ENCODE results near the gene CA14.
A peak's percentile ranks its signal among the peaks of the same experiment; 100 is the strongest.

CA14 gene

DNA sequence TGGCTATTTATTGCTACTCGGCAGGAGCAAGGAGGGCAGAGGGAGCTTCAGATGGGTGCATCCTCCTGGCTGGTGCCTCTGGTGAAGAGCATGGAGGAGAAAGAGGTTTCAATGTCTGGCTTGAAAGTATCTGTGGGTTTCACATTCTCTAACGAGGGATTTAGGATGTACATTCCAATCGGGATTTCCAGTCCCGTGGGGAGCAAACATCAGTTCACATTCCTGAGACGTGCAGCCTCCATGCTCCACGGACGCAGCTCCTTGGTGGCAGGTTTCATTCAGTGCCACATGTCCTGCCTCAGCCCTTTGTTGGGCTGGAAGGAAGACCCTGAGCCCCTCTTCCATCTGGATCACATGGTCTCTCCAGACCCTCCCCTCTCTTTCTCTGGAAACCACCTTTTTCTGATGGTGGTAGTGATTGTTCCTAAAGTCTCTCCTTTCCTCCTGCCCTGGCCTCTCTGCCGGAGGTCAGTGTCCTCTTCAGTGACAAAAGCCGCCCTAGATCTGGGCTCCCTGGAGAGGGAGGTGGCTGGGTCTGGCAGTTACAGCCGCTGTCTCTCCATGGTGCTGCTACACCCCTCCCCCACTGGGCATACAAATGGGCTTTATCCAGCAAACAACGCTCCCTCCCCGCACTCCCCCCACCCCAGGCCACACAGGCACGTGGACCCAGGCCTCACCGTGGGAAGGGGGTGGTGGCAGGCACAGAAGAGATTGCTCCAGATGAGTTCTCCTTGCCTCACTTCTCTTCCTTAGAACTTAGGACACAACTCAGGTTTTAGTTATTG is 826 bp upstream of the CA14 start (continued):
- TF ChIP-seq, protein P1, sequence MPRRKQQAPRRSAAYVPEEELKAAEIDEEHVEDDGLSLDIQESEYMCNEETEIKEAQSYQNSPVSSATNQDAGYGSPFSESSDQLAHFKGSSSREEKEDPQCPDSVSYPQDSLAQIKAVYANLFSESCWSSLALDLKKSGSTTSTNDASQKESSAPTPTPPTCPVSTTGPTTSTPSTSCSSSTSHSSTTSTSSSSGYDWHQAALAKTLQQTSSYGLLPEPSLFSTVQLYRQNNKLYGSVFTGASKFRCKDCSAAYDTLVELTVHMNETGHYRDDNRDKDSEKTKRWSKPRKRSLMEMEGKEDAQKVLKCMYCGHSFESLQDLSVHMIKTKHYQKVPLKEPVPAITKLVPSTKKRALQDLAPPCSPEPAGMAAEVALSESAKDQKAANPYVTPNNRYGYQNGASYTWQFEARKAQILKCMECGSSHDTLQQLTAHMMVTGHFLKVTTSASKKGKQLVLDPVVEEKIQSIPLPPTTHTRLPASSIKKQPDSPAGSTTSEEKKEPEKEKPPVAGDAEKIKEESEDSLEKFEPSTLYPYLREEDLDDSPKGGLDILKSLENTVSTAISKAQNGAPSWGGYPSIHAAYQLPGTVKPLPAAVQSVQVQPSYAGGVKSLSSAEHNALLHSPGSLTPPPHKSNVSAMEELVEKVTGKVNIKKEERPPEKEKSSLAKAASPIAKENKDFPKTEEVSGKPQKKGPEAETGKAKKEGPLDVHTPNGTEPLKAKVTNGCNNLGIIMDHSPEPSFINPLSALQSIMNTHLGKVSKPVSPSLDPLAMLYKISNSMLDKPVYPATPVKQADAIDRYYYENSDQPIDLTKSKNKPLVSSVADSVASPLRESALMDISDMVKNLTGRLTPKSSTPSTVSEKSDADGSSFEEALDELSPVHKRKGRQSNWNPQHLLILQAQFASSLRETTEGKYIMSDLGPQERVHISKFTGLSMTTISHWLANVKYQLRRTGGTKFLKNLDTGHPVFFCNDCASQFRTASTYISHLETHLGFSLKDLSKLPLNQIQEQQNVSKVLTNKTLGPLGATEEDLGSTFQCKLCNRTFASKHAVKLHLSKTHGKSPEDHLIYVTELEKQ (tag by site-specific recombination; IDR thresholded peaks at IDR 0.05; ENCODE audit: borderline replicate concordance), result no peak
- TF ChIP-seq ZNF830 (tag by site-specific recombination; IDR thresholded peaks at IDR 0.05; ENCODE audit: low read depth) (no peak), IKZF3 (tag by site-specific recombination; IDR thresholded peaks at IDR 0.05) (peak; percentile 76), FEZF1 (tag by site-specific recombination; IDR thresholded peaks at IDR 0.05) (no peak), ZNF239 (tag by site-specific recombination; IDR thresholded peaks at IDR 0.05) (no peak), ZNF175 (tag by site-specific recombination; IDR thresholded peaks at IDR 0.05) (no peak), ZFP3 (tag by site-specific recombination; IDR thresholded peaks at IDR 0.05; ENCODE audit: low read depth) (no peak), ZNF292 (tag by site-specific recombination; IDR thresholded peaks at IDR 0.05; ENCODE audit: borderline replicate concordance, low read depth) (no peak), SP3 (tag by site-specific recombination; IDR thresholded peaks at IDR 0.05) (no peak), REPIN1 (tag by site-specific recombination; IDR thresholded peaks at IDR 0.05; ENCODE audit: low read depth) (no peak), ZNF561 (tag by site-specific recombination; IDR thresholded peaks at IDR 0.05; ENCODE audit: borderline replicate concordance) (no peak), ZNF629 (tag by site-specific recombination; IDR thresholded peaks at IDR 0.05) (no peak), ZNF416 (tag by site-specific recombination; IDR thresholded peaks at IDR 0.05) (no peak), BCL11A (tag by site-specific recombination; IDR thresholded peaks at IDR 0.05; ENCODE audit: low read depth) (no peak), ZNF133 (tag by site-specific recombination; IDR thresholded peaks at IDR 0.05) (no peak), ZNF341 (tag by site-specific recombination; IDR thresholded peaks at IDR 0.05; ENCODE audit: low read depth) (peak; percentile 89), ZBTB8A (tag by site-specific recombination; IDR thresholded peaks at IDR 0.05) (peak; percentile 77), ZNF266 (tag by site-specific recombination; IDR thresholded peaks at IDR 0.05; ENCODE audit: low read depth) (no peak), GLIS1 (tag by site-specific recombination; IDR thresholded peaks at IDR 0.05) (no peak)
- TF ChIP-seq, protein P2, sequence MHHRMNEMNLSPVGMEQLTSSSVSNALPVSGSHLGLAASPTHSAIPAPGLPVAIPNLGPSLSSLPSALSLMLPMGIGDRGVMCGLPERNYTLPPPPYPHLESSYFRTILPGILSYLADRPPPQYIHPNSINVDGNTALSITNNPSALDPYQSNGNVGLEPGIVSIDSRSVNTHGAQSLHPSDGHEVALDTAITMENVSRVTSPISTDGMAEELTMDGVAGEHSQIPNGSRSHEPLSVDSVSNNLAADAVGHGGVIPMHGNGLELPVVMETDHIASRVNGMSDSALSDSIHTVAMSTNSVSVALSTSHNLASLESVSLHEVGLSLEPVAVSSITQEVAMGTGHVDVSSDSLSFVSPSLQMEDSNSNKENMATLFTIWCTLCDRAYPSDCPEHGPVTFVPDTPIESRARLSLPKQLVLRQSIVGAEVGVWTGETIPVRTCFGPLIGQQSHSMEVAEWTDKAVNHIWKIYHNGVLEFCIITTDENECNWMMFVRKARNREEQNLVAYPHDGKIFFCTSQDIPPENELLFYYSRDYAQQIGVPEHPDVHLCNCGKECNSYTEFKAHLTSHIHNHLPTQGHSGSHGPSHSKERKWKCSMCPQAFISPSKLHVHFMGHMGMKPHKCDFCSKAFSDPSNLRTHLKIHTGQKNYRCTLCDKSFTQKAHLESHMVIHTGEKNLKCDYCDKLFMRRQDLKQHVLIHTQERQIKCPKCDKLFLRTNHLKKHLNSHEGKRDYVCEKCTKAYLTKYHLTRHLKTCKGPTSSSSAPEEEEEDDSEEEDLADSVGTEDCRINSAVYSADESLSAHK (tag by site-specific recombination; IDR thresholded peaks at IDR 0.05), result peak; percentile 64; the same call in 1 of the 2 replicates
- TF ChIP-seq, protein P3, sequence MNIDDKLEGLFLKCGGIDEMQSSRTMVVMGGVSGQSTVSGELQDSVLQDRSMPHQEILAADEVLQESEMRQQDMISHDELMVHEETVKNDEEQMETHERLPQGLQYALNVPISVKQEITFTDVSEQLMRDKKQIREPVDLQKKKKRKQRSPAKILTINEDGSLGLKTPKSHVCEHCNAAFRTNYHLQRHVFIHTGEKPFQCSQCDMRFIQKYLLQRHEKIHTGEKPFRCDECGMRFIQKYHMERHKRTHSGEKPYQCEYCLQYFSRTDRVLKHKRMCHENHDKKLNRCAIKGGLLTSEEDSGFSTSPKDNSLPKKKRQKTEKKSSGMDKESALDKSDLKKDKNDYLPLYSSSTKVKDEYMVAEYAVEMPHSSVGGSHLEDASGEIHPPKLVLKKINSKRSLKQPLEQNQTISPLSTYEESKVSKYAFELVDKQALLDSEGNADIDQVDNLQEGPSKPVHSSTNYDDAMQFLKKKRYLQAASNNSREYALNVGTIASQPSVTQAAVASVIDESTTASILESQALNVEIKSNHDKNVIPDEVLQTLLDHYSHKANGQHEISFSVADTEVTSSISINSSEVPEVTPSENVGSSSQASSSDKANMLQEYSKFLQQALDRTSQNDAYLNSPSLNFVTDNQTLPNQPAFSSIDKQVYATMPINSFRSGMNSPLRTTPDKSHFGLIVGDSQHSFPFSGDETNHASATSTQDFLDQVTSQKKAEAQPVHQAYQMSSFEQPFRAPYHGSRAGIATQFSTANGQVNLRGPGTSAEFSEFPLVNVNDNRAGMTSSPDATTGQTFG (tag by site-specific recombination; IDR thresholded peaks at IDR 0.05; ENCODE audit: borderline replicate concordance), result no peak
- TF ChIP-seq, protein P4, sequence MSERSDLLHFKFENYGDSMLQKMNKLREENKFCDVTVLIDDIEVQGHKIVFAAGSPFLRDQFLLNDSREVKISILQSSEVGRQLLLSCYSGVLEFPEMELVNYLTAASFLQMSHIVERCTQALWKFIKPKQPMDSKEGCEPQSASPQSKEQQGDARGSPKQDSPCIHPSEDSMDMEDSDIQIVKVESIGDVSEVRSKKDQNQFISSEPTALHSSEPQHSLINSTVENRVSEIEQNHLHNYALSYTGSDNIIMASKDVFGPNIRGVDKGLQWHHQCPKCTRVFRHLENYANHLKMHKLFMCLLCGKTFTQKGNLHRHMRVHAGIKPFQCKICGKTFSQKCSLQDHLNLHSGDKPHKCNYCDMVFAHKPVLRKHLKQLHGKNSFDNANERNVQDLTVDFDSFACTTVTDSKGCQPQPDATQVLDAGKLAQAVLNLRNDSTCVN (tag by site-specific recombination; optimal IDR thresholded peaks at IDR 0.05), result no peak
- TF ChIP-seq, protein P5, sequence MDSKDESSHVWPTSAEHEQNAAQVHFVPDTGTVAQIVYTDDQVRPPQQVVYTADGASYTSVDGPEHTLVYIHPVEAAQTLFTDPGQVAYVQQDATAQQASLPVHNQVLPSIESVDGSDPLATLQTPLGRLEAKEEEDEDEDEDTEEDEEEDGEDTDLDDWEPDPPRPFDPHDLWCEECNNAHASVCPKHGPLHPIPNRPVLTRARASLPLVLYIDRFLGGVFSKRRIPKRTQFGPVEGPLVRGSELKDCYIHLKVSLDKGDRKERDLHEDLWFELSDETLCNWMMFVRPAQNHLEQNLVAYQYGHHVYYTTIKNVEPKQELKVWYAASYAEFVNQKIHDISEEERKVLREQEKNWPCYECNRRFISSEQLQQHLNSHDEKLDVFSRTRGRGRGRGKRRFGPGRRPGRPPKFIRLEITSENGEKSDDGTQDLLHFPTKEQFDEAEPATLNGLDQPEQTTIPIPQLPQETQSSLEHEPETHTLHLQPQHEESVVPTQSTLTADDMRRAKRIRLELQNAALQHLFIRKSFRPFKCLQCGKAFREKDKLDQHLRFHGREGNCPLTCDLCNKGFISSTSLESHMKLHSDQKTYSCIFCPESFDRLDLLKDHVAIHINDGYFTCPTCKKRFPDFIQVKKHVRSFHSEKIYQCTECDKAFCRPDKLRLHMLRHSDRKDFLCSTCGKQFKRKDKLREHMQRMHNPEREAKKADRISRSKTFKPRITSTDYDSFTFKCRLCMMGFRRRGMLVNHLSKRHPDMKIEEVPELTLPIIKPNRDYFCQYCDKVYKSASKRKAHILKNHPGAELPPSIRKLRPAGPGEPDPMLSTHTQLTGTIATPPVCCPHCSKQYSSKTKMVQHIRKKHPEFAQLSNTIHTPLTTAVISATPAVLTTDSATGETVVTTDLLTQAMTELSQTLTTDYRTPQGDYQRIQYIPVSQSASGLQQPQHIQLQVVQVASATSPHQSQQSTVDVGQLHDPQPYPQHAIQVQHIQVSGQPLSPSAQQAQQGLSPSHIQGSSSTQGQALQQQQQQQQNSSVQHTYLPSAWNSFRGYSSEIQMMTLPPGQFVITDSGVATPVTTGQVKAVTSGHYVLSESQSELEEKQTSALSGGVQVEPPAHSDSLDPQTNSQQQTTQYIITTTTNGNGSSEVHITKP (tag by site-specific recombination; IDR thresholded peaks at IDR 0.05), result no peak
- TF ChIP-seq, protein P6, sequence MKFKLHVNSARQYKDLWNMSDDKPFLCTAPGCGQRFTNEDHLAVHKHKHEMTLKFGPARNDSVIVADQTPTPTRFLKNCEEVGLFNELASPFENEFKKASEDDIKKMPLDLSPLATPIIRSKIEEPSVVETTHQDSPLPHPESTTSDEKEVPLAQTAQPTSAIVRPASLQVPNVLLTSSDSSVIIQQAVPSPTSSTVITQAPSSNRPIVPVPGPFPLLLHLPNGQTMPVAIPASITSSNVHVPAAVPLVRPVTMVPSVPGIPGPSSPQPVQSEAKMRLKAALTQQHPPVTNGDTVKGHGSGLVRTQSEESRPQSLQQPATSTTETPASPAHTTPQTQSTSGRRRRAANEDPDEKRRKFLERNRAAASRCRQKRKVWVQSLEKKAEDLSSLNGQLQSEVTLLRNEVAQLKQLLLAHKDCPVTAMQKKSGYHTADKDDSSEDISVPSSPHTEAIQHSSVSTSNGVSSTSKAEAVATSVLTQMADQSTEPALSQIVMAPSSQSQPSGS (tag by site-specific recombination; IDR thresholded peaks at IDR 0.05; ENCODE audit: low read depth), result no peak
